Measurements from ENCODE around the gene IFT172.
A peak's percentile ranks its signal among the peaks of the same experiment; 100 is the strongest.
"Not testable (repeated sequence)": the region's sequence is repeated elsewhere in the genome, so short reads cannot be mapped to it uniquely, and the experiment has no call there.

Gene IFT172

DNA sequence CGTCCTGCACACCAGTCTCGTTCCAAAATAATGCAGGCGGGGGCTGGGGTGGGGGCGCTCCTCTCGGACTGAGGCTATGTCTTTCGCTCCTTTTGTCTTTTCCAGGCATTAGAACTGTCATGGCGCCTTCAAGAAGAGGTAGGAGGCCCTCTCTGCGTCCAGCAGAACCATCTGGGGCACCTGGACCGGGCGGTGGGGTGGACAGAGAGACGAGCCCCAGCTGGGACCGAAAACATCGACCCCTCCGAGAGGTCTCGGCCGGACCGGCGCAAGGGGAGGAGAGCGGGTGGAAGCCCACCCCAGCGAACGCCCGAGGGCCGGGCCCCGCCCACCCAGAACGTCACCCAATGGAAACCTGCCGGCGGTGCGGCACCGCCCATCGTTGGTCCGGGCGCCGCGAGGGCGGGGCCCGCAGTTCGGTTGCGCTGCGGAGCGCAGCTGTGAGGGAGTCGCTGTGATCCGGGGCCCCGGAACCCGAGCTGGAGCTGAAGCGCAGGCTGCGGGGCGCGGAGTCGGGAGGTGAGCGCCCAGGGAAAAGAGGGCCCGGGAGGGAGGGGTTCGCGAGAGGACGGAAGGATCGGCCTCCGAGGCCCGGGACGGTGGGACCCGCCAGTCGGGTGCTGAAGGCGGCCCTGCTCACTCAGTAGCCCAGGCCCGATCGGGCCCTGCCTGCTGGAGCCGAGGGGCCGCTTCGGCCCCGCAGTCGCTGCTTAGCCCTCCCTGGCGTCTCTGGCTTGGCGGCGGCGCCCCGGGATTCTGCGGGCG lies 61.1 kb downstream of the IFT172 start, which contains the start of gene NRBP1:
Gene NRBP1 (plus strand): TSS at position 419 of the 765 bp plus-strand sequence. CDS start 4,643 bp downstream, outside the sequence.
- peak; percentile 54 for DNase-seq (ENCODE audit: low read depth)
- peak within 1 kb of the TSS; percentile 75 for H3K4me3 ChIP-seq (ENCODE audit: control insufficient read depth, low read depth, low read length)
- TF ChIP-seq, protein P1, sequence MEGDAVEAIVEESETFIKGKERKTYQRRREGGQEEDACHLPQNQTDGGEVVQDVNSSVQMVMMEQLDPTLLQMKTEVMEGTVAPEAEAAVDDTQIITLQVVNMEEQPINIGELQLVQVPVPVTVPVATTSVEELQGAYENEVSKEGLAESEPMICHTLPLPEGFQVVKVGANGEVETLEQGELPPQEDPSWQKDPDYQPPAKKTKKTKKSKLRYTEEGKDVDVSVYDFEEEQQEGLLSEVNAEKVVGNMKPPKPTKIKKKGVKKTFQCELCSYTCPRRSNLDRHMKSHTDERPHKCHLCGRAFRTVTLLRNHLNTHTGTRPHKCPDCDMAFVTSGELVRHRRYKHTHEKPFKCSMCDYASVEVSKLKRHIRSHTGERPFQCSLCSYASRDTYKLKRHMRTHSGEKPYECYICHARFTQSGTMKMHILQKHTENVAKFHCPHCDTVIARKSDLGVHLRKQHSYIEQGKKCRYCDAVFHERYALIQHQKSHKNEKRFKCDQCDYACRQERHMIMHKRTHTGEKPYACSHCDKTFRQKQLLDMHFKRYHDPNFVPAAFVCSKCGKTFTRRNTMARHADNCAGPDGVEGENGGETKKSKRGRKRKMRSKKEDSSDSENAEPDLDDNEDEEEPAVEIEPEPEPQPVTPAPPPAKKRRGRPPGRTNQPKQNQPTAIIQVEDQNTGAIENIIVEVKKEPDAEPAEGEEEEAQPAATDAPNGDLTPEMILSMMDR (IDR thresholded peaks at IDR 0.05; ENCODE audit: control insufficient read depth, insufficient read depth, low read depth, low read length, missing control alignments): peak; percentile 14

DNA sequence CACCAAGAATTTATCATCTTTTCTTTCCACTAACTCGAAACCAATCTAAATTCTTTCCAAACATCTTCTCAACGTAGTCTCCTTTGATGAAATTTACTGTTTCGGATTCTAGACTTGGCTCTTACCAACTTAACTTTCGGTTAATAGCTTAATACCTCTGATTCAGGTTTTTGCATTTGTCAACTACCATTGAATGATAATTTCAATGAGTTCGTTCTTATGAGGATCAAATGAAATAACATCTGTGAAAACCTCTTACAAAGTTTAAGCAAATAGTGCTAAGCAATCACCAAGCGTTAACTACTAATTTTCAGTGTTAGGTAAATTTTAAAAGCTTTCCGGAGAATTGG lies 61.7 kb downstream of the IFT172 start:
- H3K4me3 ChIP-seq (ENCODE audit: control insufficient read depth, low read depth, low read length): peak overlapping the region; percentile 61
- TF ChIP-seq, protein P1 (IDR thresholded peaks at IDR 0.05; ENCODE audit: control insufficient read depth, insufficient read depth, low read depth, low read length, missing control alignments): no peak
- no peak for DNase-seq (ENCODE audit: low read depth)

DNA sequence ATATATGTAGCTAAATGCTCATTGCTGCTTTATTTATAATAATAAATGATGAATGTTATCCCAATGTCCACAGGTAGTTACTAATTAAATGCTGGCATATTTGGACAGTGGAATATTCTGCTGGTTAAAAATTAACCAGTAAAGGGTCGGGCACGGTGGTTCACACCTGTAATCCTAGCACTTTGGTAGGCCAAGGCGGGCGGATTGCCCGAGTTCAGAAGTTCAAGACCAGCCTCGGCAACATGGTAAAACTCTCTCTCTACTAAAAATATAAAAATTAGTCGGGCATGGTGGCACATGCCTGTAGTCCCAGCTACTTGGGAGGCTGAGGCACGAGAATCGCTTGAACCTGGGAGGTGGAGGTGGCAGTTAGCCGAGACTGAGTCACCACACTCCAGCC lies 64.5 kb downstream of the IFT172 start:
- not testable (repeated sequence) for H3K4me3 ChIP-seq (ENCODE audit: control insufficient read depth, low read depth, low read length); DNase-seq (ENCODE audit: low read depth)

DNA sequence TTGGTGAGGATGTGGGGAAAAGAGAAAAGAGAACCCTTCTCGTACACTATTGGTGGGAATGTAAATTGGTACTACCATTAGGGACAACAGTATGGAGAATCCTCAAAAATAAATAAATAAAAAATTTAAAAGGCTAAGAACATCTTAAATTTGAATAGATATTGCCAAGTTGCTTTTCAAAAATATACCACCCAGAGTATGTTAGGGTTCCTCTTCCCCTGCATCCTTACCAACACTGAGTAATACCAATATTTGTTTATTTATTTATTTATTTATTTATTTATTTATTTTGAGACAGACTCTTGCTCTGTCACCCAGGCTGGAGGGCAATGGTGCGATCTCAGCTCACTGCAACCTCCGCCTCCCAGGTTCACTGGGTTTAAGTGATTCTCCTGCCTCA lies 66.6 kb downstream of the IFT172 start:
- TF ChIP-seq, protein P1 (IDR thresholded peaks at IDR 0.05; ENCODE audit: control insufficient read depth, insufficient read depth, low read depth, low read length, missing control alignments): no peak
- DNase-seq (ENCODE audit: low read depth): no peak
- no peak overlapping the region for H3K4me3 ChIP-seq (ENCODE audit: control insufficient read depth, low read depth, low read length)

DNA sequence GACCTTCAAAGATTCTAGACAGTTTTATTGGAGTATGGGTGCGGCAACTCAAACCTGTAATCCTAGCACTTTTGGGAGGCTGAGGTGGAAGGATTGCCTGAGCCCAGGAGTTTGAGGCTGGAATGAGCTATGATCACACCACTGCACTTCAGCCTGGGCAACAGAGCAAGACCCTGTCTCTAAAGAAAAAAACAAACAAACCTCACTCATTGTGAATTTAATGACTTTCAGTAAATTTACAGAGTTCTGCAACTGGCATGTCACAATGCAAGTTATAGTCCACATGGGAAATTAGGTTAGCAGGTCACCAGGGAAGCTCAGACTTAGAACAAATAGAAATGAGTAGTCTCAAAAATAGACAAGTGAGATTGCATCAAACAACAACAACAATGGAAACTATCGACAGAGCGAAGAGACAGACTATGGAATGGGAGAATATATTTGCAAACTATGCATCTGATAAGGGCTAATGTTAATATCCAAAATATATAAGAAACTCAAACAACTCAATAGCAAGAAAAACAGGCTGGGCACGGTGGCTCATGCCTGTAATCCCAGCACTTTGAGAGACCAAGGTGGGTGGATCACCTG lies 67.8 kb downstream of the IFT172 start:
- DNase-seq (ENCODE audit: low read depth): no peak
- H3K4me3 ChIP-seq (ENCODE audit: control insufficient read depth, low read depth, low read length): no peak overlapping the region
- TF ChIP-seq, protein P1 (IDR thresholded peaks at IDR 0.05; ENCODE audit: control insufficient read depth, insufficient read depth, low read depth, low read length, missing control alignments): no peak

DNA sequence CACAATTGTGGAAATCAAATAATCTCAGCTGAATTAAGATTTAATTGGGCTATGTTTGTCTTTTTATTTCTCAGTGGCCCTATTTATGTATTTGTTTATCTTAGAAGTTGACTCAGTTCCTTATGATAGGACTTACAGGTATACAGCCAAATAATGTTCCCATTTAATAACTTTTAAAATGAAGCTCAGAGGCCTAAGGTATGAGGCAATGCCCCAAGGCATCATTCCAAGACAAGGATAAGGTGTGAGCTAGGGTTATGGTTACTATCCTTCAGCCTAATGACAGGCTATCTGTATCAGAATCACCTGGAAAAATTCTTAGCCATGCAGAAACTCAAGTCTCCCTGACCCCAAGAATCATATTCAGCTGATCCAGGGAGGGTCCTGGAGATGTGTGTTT lies 68.5 kb downstream of the IFT172 start:
- TF ChIP-seq, protein P1 (IDR thresholded peaks at IDR 0.05; ENCODE audit: control insufficient read depth, insufficient read depth, low read depth, low read length, missing control alignments): no peak
- H3K4me3 ChIP-seq (ENCODE audit: control insufficient read depth, low read depth, low read length): no peak overlapping the region
- no peak for DNase-seq (ENCODE audit: low read depth)

DNA sequence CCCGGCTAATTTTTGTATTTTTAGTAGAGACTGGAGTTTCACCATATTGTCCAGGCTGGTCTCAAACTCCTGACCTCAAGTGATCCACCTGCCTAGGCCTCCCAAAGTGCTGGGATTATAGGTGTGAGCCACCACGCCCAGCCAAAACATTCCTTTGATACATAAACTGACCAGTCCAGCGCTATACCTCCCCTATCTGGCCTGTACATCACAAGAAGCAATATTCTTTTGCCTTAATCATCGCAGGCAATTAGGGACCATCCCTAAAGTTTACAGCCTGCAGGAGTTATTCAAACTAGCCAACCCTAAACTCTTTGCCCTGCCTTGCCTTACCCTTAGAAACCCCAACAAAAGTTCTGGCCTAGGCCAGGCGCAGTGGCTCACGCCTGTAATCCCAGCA lies 73.4 kb downstream of the IFT172 start:
- TF ChIP-seq, protein P1 (IDR thresholded peaks at IDR 0.05; ENCODE audit: control insufficient read depth, insufficient read depth, low read depth, low read length, missing control alignments): no peak
- DNase-seq (ENCODE audit: low read depth): no peak
- H3K4me3 ChIP-seq (ENCODE audit: control insufficient read depth, low read depth, low read length): no peak overlapping the region

All from AG09309 (cell line).